ENCODE data around the gene LEFTY1.
A peak's percentile ranks its signal among the peaks of the same experiment; 100 is the strongest.
"Not testable (repeated sequence)": the region's sequence is repeated elsewhere in the genome, so short reads cannot be mapped to it uniquely, and the experiment has no call there.

Gene LEFTY1

DNA sequence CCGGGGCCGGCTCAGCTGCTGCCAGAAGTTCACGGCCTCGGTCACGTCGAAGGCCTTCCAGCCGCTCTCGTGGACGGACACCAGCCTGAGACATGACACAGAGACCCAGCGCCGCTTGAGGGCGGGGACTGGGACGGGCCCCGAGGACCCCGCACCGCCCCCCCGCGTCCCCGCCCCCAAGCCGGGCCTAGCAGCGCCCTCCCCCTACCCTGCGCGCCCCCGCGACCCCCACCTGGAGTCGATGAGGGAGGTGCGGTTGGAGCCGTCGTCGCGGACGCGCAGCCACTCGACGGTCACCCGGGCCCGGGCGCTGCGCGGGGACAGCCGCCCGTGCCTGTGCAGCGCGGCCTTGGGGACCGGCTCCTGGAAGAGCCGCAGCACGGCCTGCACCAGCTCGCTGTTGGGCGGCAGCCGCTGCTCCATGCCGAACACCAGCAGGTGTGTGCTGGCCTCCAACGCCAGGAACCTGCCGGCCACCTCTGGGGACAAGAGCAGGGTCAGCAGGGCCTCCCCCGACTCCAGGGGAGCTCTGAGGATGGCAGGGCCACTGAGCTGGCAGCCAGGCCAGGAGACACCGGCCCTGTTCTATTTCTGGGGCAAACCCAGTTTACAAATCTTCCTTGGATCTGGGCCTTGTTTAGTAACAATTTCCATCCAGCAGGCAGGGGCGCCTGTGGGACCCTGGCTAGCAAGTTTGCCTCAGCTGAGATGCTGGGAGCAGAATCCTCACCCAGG, 1.2 kb downstream of the LEFTY1 start:
- DNase-seq: not testable (repeated sequence)

GRCh38 chr1:225887030-225887314, 2.0 kb downstream of the LEFTY1 start:
- no peak for DNase-seq

- DNase-seq: no peak
These were observed 2.6 kb downstream of the LEFTY1 start for GRCh38 chr1:225886159-225887029.

DNA sequence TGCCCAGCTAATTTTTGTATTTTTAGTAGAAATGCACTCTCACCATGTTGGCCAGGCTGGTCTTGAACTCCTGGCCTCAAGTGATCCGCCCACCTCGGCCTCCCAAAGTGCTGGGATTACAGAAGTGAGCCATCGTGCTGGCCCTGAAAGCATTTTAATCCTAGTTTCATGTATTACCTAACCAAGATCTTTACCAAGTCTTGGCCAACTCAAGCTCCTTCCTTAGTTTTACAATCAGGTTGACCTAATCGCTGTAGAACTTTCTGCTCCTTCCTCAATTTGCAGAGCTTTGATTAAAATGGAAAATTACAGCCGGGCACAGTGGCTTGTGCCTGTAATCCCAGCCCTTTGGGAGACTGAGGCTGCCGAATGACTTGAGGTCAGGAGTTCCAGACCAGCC, 3.6 kb downstream of the LEFTY1 start:
- DNase-seq: peak; percentile 62

- DNase-seq: no peak
These were observed 5.2 kb downstream of the LEFTY1 start for GRCh38 chr1:225883616-225884265.

DNA sequence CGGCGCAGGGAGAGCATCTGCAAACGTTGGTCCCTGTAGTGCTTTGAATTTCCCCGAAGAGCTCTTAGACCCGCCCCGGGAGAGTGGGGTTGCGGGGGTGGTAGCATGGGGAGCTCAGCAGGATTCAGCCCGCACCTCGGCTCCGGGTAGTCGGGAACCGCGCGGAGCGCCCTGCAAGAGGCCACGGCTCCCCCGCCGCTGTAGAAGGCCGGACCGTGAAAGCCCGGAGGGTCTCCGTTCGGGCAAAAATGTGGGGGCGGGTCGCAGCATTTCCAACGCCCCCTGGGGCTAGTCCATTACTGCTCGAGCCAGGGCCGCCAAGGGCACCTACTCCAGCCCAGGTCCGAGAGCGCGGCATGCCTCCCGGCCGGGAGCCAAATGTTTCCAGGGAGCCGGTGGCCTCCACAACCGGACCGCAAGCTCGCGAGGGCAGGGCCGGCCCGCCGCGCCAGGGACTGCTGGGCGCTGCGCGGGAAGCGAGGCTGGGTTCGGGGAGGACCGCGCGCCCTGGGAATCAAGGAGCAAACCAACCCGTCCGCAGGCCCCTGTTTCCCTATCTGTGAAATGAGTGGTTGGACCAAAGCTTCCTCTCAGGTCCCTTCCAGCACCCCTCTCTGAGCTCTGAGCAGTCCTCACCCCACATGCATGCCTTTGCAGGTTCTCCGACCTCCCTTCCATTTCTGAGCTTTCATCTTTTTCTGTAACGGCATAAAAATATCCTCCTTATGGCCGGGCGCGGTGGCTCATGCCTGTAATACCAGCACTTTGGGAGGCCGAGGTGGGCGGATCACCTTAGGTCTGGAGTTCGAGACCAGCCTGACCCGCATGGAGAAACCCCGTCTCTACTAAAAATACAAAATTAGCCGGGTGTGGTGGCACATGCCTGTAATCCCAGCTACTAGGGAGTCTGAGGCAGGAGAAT, 6.0 kb downstream of the LEFTY1 start:
- DNase-seq: peak; percentile 37

DNA sequence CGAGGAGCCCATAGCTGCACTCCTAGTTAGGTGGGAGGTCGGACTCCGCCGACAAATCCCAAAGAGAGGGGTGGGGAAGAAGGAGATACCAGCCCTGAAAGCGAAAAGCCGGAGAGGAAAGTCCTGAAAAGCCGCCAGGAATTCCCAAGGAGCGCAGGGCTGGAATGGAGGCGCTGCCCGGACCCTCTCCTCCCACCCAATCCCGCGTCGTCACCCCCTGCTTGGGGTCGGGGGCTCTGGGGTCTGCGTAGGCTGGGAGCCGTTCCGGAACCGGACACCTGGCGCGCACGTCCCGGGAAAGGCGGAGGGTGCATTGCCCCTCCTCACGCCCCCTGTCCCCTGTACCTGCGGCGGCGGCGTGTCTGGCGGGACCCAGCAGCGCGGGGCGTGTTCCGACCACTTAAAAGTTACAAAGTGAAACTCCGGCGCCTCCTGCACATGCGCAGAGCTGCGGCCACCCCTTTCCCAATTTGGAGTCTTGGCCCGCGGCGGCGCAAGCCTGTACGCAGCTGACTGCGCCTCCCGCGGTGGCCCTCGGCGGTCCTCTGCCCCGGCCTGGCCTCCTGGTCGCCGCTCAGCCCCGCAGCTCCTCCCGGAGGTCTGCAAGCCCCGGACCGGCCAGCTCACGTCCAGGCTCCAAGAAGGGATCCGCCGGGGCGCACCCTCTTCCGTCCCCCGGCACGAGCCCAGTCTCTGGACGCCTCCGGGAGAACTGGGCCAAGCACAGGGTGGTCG, 6.8 kb downstream of the LEFTY1 start, which contains the start of gene TMEM63A:
TMEM63A (minus strand) TSS at position 422 of the 735 bp plus-strand sequence. CDS start 4,800 bp downstream, outside the sequence.
- peak; percentile 96 for DNase-seq

DNA sequence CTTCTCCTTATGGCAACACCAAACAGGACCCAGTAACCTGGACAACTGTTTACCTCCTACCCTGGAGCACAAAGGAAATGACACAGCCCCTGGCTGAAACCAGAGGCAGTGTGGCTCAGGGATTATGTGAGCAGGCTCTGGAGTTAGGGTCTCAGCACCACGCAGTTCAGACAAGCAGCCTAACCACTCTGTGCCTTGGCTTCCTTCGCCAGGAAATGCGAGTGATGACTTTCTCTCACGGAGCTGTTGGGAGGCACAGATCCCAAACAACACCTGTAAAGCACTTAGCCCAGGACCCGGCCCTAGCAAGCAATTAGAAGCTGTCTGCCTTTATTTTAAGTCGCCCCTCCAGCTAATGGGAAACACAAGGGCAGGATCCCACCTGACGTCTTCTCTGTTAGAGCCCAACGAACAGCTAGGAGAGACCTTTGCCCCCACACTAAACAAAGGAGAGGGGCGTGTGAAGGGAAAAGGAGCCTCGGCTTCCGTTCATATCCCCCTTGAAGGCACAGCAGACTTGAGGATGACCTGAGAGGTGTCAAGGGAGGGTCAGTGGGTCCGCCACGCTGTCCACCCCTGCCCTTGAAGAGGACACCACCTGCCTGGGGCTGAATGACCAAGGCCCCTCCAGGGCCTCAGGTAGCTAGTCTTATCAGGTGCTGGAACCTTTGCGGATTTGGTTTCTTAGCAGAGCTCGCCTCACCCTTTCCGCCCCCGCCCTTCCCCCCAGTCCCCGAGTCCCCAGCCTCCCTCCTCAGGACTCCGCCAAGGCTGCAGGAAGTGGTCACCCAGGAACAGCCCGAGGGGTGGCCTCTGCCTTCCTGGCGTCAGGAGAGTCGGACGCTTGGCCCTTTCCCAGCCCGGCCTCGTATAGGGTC, 7.6 kb downstream of the LEFTY1 start:
- DNase-seq: peak; percentile 51

- DNase-seq: no peak
These were observed 8.3 kb downstream of the LEFTY1 start for GRCh38 chr1:225880636-225881035.

- no peak for DNase-seq
These were observed 8.7 kb downstream of the LEFTY1 start for GRCh38 chr1:225880222-225880588.

DNA sequence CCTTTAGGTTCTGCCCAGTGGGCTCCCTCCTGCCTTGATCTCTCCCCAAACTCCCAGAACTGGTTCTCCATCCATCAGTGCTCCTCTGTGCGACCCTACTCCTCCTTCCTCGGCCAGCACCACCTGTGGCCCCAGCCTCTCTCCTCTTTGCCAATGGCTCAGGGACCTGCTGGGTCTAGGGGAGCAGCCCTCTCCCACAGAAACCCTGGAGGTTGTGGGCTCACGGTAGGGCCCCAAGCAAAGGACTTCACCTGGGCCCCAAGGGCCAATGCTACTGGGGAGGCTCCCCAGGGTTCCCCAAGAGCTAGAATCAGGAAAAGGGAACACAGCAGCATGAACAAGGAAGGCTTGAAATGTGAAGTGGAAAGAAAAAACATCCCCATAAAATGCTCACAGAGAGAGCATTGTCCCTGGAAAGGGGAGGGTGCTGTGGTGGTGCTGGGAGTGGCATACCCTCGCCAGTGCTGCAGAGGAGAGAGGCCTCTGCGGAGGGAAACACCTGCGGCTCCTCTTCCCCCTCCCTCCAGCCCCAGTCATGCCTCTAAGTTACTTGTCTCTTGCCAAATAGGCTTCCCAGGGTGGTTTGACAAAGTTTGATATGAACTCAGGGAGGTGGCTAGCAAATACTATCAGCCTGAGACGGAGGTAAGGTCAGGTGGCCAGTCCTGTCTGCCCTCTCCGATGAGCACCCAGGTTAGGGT, 9.3 kb downstream of the LEFTY1 start:
- no peak for DNase-seq

- no peak for DNase-seq
These were observed 10.7 kb downstream of the LEFTY1 start for GRCh38 chr1:225878282-225878681.

GRCh38 chr1:225877580-225877979, 11.4 kb downstream of the LEFTY1 start:
- DNase-seq: peak; percentile 62

- DNase-seq: no peak
These were observed 11.9 kb downstream of the LEFTY1 start for GRCh38 chr1:225876900-225877510.

- DNase-seq: no peak
These were observed 13.7 kb downstream of the LEFTY1 start for GRCh38 chr1:225875044-225875815.

GRCh38 chr1:225874431-225874830, 14.5 kb downstream of the LEFTY1 start:
- no peak for DNase-seq

DNA sequence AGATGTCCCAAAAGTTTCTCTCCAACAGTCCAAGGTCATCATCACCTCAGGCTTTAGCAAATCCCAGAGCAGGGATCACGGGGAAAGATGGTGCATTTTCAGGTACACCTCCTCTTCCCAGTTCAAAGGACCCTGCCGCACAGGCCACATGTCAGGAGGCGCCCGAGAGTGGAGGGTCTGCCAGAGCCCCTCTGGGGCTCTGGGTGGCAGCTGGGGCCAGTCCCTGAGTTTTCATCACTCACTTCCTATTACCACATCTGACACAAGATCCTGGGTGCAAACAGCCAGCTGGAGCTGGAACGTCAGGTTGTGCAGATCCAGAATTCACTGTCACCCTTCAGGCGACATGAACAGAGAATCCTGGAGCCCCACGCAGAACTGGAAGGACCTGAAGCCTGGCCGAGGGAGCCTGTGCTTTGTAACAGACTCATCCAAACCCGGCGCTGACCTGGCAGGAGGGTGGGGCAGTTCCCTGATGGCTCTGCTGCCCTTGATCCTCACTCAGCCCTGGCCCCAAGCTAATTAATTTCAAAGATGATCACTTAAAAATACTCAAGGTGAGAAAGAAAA, 15.6 kb downstream of the LEFTY1 start:
- DNase-seq: no peak

GRCh38 chr1:225872075-225872430, 16.9 kb downstream of the LEFTY1 start:
- no peak for DNase-seq

Data from suppressor macrophage treated with lipopolysaccharide for 4 hours (primary cell).